H9 (cell line): ENCODE measurements around the gene LBHD2. TPM values are rescaled to one million over a fixed set of nuclear protein-coding genes. Genes with fewer than 3 reads are reported as not detected.

Experiments used
- DNase-seq: peaks from one replicate; pipeline ENCODE4 v3.0.0-alpha.2; 2017
- H2AFZ ChIP-seq: one replicate; pipeline ENCODE4 v1.6.1; 2013; ENCODE audit warnings: mild to moderate bottlenecking, low read length, control low read depth, moderate library complexity
- H2AK5ac ChIP-seq: 2 replicates; pipeline ENCODE4 v1.6.1; 2013; ENCODE audit warnings: low read length, control low read depth, mixed read lengths; ENCODE audit not compliant: insufficient read length
- H2BK120ac ChIP-seq: one replicate; pipeline ENCODE4 v1.6.1; 2013; ENCODE audit warnings: low read depth, mild to moderate bottlenecking, low read length, control low read depth, inconsistent platforms; ENCODE audit not compliant: poor library complexity, severe bottlenecking
- H2BK12ac ChIP-seq: 2 replicates; pipeline ENCODE4 v1.6.1; 2013; ENCODE audit warnings: low read length, control low read depth, mixed read lengths, low read depth; ENCODE audit not compliant: insufficient read length
- H2BK15ac ChIP-seq: 2 replicates; pipeline ENCODE4 v1.6.1; 2013; ENCODE audit warnings: low read depth, low read length, control low read depth
- H2BK20ac ChIP-seq: one replicate; pipeline ENCODE4 v1.6.1; 2013; ENCODE audit warnings: low read depth, mild to moderate bottlenecking, low read length, control low read depth, inconsistent platforms; ENCODE audit not compliant: poor library complexity, severe bottlenecking
- H2BK5ac ChIP-seq: 2 replicates; pipeline ENCODE4 v1.6.1; 2013; ENCODE audit warnings: low read length, control low read depth, mixed read lengths; ENCODE audit not compliant: insufficient read length
- H3K14ac ChIP-seq: 2 replicates; pipeline ENCODE4 v1.6.1; 2013; ENCODE audit warnings: low read length, control low read depth; ENCODE audit not compliant: insufficient read depth
- H3K18ac ChIP-seq: 2 replicates; pipeline ENCODE4 v1.6.1; 2013; ENCODE audit warnings: low read depth, mild to moderate bottlenecking, mixed read lengths, low read length, control low read depth; ENCODE audit not compliant: insufficient read length
- H3K23ac ChIP-seq: 2 replicates; pipeline ENCODE4 v1.6.1; 2013; ENCODE audit warnings: low read length, control low read depth, mixed read lengths, low read depth; ENCODE audit not compliant: insufficient read length
- H3K23me2 ChIP-seq: 2 replicates; pipeline ENCODE4 v1.6.1; 2013; ENCODE audit warnings: low read depth, mild to moderate bottlenecking, mixed read lengths, low read length, control low read depth; ENCODE audit not compliant: insufficient read length, poor library complexity, severe bottlenecking
- H3K27ac ChIP-seq: 2 replicates; pipeline ENCODE4 v1.5.1; 2013; ENCODE audit warnings: low read length, control low read depth, mixed read lengths, low read depth; ENCODE audit not compliant: insufficient read length
- H3K27me3 ChIP-seq: 2 replicates; pipeline ENCODE4 v1.6.1; 2013; ENCODE audit warnings: low read length, control low read depth, inconsistent platforms; ENCODE audit not compliant: insufficient read depth
- H3K4ac ChIP-seq: 2 replicates; pipeline ENCODE4 v1.6.1; 2013; ENCODE audit warnings: low read depth, mild to moderate bottlenecking, control low read depth, inconsistent platforms, low read length, moderate library complexity
- H3K4me1 ChIP-seq: 2 replicates; pipeline ENCODE4 v1.6.1; 2013; ENCODE audit warnings: low read length, control low read depth, inconsistent platforms; ENCODE audit not compliant: insufficient read depth
- H3K4me2 ChIP-seq: 2 replicates; pipeline ENCODE4 v1.6.1; 2013; ENCODE audit warnings: low read length, control low read depth, mixed read lengths; ENCODE audit not compliant: insufficient read length, insufficient read depth
- H3K56ac ChIP-seq: 2 replicates; pipeline ENCODE4 v1.6.1; 2013; ENCODE audit warnings: low read depth, mild to moderate bottlenecking, mixed read lengths, low read length, control low read depth; ENCODE audit not compliant: insufficient read length
- H3K79me1 ChIP-seq: 2 replicates; pipeline ENCODE4 v1.6.1; 2013; ENCODE audit warnings: low read depth, mild to moderate bottlenecking, moderate library complexity, low read length, control low read depth, inconsistent platforms; ENCODE audit not compliant: insufficient read depth, poor library complexity, severe bottlenecking
- H3K79me2 ChIP-seq: 2 replicates; pipeline ENCODE4 v1.6.1; 2013; ENCODE audit warnings: low read length, control low read depth, inconsistent platforms; ENCODE audit not compliant: insufficient read depth
- H3K9ac ChIP-seq: 2 replicates; pipeline ENCODE4 v1.6.1; 2013; ENCODE audit warnings: low read length, control low read depth, mixed read lengths; ENCODE audit not compliant: insufficient read length; ENCODE audit errors: extremely low read depth
- H3K9me3 ChIP-seq: one replicate; pipeline ENCODE4 v1.6.1; 2013; ENCODE audit warnings: low read depth, low read length, inconsistent platforms; ENCODE audit not compliant: control insufficient read depth
- H3T11ph ChIP-seq: one replicate; pipeline ENCODE4 v1.6.1; 2013; ENCODE audit warnings: mild to moderate bottlenecking, low read length, control low read depth, inconsistent platforms
- H4K20me1 ChIP-seq: one replicate; pipeline ENCODE4 v1.6.1; 2013; ENCODE audit not compliant: control insufficient read depth, insufficient read length, insufficient read depth
- H4K5ac ChIP-seq: 2 replicates; pipeline ENCODE4 v1.6.1; 2013; ENCODE audit warnings: low read depth, mild to moderate bottlenecking, mixed read lengths, low read length, control low read depth; ENCODE audit not compliant: insufficient read length
- H4K8ac ChIP-seq: replicated peaks from 2 replicates; pipeline ENCODE4 v1.6.1; 2013; ENCODE audit warnings: low read length, control low read depth, mixed read lengths, low read depth; ENCODE audit not compliant: insufficient read length
- H4K91ac ChIP-seq: 2 replicates; pipeline ENCODE4 v1.6.1; 2013; ENCODE audit warnings: low read depth, mild to moderate bottlenecking, moderate library complexity, mixed read lengths, low read length, control low read depth; ENCODE audit not compliant: insufficient read length
- H3K27ac Mint-ChIP-seq, 3 experiments: 2 replicates in 2 of 3; 3 replicates in 1 of 3; pipeline ENCODE4 v1.8.0; 2020 to 2021; ENCODE audit warnings: mixed read lengths in 3 of 3, mild to moderate bottlenecking in 1 of 3, moderate library complexity in 1 of 3
- H3K27me3 Mint-ChIP-seq: 2 replicates; pipeline ENCODE4 v1.8.0; 2021; ENCODE audit warnings: low read depth, mild to moderate bottlenecking, moderate library complexity, mixed read lengths
- H3K36me3 Mint-ChIP-seq, 3 experiments: 2 replicates in 2 of 3; 3 replicates in 1 of 3; pipeline ENCODE4 v1.8.0; 2020 to 2021; ENCODE audit warnings: low read depth in 3 of 3, mixed read lengths in 3 of 3; ENCODE audit not compliant: insufficient read depth in 1 of 3
- H3K4me1 Mint-ChIP-seq, 2 experiments: 2 replicates each; pipeline ENCODE4 v1.8.0; 2020; ENCODE audit warnings: mixed read lengths in 2 of 2
- H3K4me3 Mint-ChIP-seq, 2 experiments: 2 replicates in 1 of 2; 3 replicates in 1 of 2; pipeline ENCODE4 v1.8.0; 2020 to 2021; ENCODE audit warnings: mild to moderate bottlenecking in 2 of 2, mixed read lengths in 2 of 2, moderate library complexity in 1 of 2
- H3K9me3 Mint-ChIP-seq, 2 experiments: 2 replicates in 1 of 2; 3 replicates in 1 of 2; pipeline ENCODE4 v1.8.0; 2020; ENCODE audit warnings: mild to moderate bottlenecking in 2 of 2, mixed read lengths in 2 of 2, moderate library complexity in 1 of 2
- WGBS: extraction: QIAGEN DNeasy Blood & Tissue Kit; methylation state at CpG from one replicate; pipeline ENCODE4 v1.1.7; 2013; ENCODE audit warnings: missing lambda C conversion rate, low lambda C conversion rate, mixed read lengths; ENCODE audit not compliant: insufficient read length; ENCODE audit errors: extremely low coverage; 5-methylcytosine and 5-hydroxymethylcytosine counted together
- total RNA-seq: library from RNA; stranded (reverse); gene quantifications from 2 replicates; pipeline ENCODE4 v1.2.1, GENCODE V29; 2021
- TF ChIP-seq, protein P1 (sequence below): fragments of 200-600 bp; sonication (generic); conservative IDR thresholded peaks from 3 replicates; pipeline ENCODE4 v1.8.0; 2021; ENCODE audit warnings: antibody characterized with exemption, mild to moderate bottlenecking

Gene LBHD2
- total RNA-seq, 1 experiment from 2014 or later = not detected

- no peak overlapping the region for H2BK20ac ChIP-seq
- DNase-seq = no peak
- H3K18ac ChIP-seq = no peak overlapping the region
- no peaks in the 10 kb centered on the region; the same call in 1 of the 2 replicates for H3K4me1 ChIP-seq
- no peaks in the 10 kb centered on the region for H3K27me3 ChIP-seq
- H4K5ac ChIP-seq = no peak overlapping the region
- H3K4me3 Mint-ChIP-seq = peak overlapping the region; percentile 93 to 96
- H3K4ac ChIP-seq = no peak overlapping the region
- no peak overlapping the region for H2BK120ac ChIP-seq
- no peaks in the 10 kb centered on the region for H3K9me3 ChIP-seq
- no peaks in the 10 kb centered on the region for H3K27me3 Mint-ChIP-seq
- H3K56ac ChIP-seq = no peak overlapping the region
- no peak overlapping the region for H2BK15ac ChIP-seq
- no peak overlapping the region for H4K91ac ChIP-seq
- H3K27ac ChIP-seq = no peak overlapping the region
- no CpG with 5 or more reads among the region's 8 CpGs for WGBS
- no peak overlapping the region for H2AK5ac ChIP-seq
- peak overlapping the region; percentile 61 for H3K4me2 ChIP-seq
- H2BK5ac ChIP-seq = no peak overlapping the region
- no peak overlapping the region for H3T11ph ChIP-seq
- no peaks in the 10 kb centered on the region for H4K20me1 ChIP-seq
- H2BK12ac ChIP-seq = no peak overlapping the region
- TF ChIP-seq, protein P1, sequence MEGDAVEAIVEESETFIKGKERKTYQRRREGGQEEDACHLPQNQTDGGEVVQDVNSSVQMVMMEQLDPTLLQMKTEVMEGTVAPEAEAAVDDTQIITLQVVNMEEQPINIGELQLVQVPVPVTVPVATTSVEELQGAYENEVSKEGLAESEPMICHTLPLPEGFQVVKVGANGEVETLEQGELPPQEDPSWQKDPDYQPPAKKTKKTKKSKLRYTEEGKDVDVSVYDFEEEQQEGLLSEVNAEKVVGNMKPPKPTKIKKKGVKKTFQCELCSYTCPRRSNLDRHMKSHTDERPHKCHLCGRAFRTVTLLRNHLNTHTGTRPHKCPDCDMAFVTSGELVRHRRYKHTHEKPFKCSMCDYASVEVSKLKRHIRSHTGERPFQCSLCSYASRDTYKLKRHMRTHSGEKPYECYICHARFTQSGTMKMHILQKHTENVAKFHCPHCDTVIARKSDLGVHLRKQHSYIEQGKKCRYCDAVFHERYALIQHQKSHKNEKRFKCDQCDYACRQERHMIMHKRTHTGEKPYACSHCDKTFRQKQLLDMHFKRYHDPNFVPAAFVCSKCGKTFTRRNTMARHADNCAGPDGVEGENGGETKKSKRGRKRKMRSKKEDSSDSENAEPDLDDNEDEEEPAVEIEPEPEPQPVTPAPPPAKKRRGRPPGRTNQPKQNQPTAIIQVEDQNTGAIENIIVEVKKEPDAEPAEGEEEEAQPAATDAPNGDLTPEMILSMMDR = no peak
- peaks cover 10% of the 10 kb centered on the region for H3K23me2 ChIP-seq
- H2AFZ ChIP-seq = no peak overlapping the region
- H3K23ac ChIP-seq = no peak overlapping the region
- H3K9ac ChIP-seq = no peak overlapping the region
- peaks cover 0 to 8% (median 4%) of the 10 kb centered on the region in 3 experiments; a peak in 4 of 7 replicates for H3K36me3 Mint-ChIP-seq
- H3K27ac Mint-ChIP-seq = no peak overlapping the region
- H3K79me1 ChIP-seq = peaks cover 16% of the 10 kb centered on the region
- H3K14ac ChIP-seq = no peak overlapping the region
- H4K8ac ChIP-seq = no peak overlapping the region
- no peaks in the 10 kb centered on the region; a peak in 1 of 5 replicates for H3K9me3 Mint-ChIP-seq
- H3K79me2 ChIP-seq = peaks cover 25% of the 10 kb centered on the region; the same call in 1 of the 2 replicates
- peaks cover 22 to 33% of the 10 kb centered on the region in 2 experiments for H3K4me1 Mint-ChIP-seq
These were observed 28.3 kb upstream of the LBHD2 start for GRCh38 chr14:103055695-103056094.
